Bronchial epithelial cell (primary cell): ENCODE measurements around the gene HADH. TPM values are rescaled to one million over a fixed set of nuclear protein-coding genes. Genes with fewer than 3 reads are reported as not detected.

ENCODE experiments used
- DNase-seq: peaks from one replicate; pipeline ENCODE4 v3.0.0-alpha.2; 2010; ENCODE audit warnings: low read depth
- FAIRE-seq: peaks from 2 replicates; lab custom pipeline; 2011; peaks lifted over from hg19 to GRCh38; lab: Jason Lieb, UNC
- H3K27me3 ChIP-seq: 2 replicates; pipeline ENCODE4 v1.5.1; 2011; ENCODE audit warnings: low read length; ENCODE audit not compliant: control insufficient read depth, insufficient read depth
- H3K36me3 ChIP-seq: 2 replicates; pipeline ENCODE4 v1.5.1; 2011; ENCODE audit warnings: low read length; ENCODE audit not compliant: control insufficient read depth, insufficient read depth
- H3K4me3 ChIP-seq: 2 replicates; pipeline ENCODE4 v1.5.1; 2011; ENCODE audit warnings: mild to moderate bottlenecking, low read depth, low read length, control low read depth
- CTCF ChIP-seq: IDR thresholded peaks from 2 replicates; pipeline ENCODE4 v1.5.1; 2011; ENCODE audit warnings: mild to moderate bottlenecking, moderate library complexity, low read length, control low read depth, inconsistent platforms; ENCODE audit not compliant: insufficient read depth, severe bottlenecking
- total RNA-seq: library from RNA; depleted of rRNA; stranded (reverse); fragments of >200 nt; gene quantifications from 2 replicates; pipeline ENCODE4 v1.2.1, GENCODE V29; 2014

The HADH gene
- total RNA-seq, 1 donor from 2014 or later, result 7.1 TPM

GRCh38 chr4:108070775-108071174 is 81.1 kb downstream of the HADH start:
- Histone ChIP-seq H3K27me3 (peaks cover 3% of the 10 kb centered on the region), H3K36me3 (no peaks in the 10 kb centered on the region), H3K4me3 (no peak overlapping the region)
- FAIRE-seq (no peak), DNase-seq (no peak)
- TF ChIP-seq CTCF, result no peak

GRCh38 chr4:108072300-108072699 is 82.6 kb downstream of the HADH start:
- Histone ChIP-seq H3K27me3 (peaks cover 3% of the 10 kb centered on the region), H3K36me3 (no peaks in the 10 kb centered on the region), H3K4me3 (no peak overlapping the region)
- TF ChIP-seq CTCF, result no peak
- no peak for FAIRE-seq
- no peak for DNase-seq

- DNase-seq, result no peak
- no peak for TF ChIP-seq CTCF
- H3K4me3 ChIP-seq, result no peak overlapping the region
- no peak for FAIRE-seq
- no peaks in the 10 kb centered on the region for H3K36me3 ChIP-seq
- H3K27me3 ChIP-seq, result no peaks in the 10 kb centered on the region
These were observed 88.5 kb downstream of the HADH start for GRCh38 chr4:108078024-108078733.

GRCh38 chr4:108080747-108081146 is 91.1 kb downstream of the HADH start:
- H3K36me3 ChIP-seq, result no peaks in the 10 kb centered on the region
- FAIRE-seq (peak; percentile 84), DNase-seq (no peak)
- H3K27me3 ChIP-seq, result no peaks in the 10 kb centered on the region
- H3K4me3 ChIP-seq, result no peak overlapping the region
- no peak for TF ChIP-seq CTCF

GRCh38 chr4:108081256-108081655 is 91.6 kb downstream of the HADH start:
- Histone ChIP-seq H3K27me3 (no peaks in the 10 kb centered on the region), H3K4me3 (no peak overlapping the region), H3K36me3 (no peaks in the 10 kb centered on the region)
- no peak for TF ChIP-seq CTCF
- no peak for DNase-seq
- peak; percentile 36 for FAIRE-seq

Other genes starting within 250 kb of the HADH start
- gene SGMS2, start 165.0 kb upstream of the HADH start, total RNA-seq, result 95.0 and 103 TPM in 2 replicates
- gene CYP2U1, start 58.3 kb upstream of the HADH start, total RNA-seq, result 1.3 and 1.4 TPM in 2 replicates
- not detected in 2 replicates for gene LEF1, start 179.0 kb downstream of the HADH start, total RNA-seq